ENCODE data around the gene FGD2.

The FGD2 gene

DNA sequence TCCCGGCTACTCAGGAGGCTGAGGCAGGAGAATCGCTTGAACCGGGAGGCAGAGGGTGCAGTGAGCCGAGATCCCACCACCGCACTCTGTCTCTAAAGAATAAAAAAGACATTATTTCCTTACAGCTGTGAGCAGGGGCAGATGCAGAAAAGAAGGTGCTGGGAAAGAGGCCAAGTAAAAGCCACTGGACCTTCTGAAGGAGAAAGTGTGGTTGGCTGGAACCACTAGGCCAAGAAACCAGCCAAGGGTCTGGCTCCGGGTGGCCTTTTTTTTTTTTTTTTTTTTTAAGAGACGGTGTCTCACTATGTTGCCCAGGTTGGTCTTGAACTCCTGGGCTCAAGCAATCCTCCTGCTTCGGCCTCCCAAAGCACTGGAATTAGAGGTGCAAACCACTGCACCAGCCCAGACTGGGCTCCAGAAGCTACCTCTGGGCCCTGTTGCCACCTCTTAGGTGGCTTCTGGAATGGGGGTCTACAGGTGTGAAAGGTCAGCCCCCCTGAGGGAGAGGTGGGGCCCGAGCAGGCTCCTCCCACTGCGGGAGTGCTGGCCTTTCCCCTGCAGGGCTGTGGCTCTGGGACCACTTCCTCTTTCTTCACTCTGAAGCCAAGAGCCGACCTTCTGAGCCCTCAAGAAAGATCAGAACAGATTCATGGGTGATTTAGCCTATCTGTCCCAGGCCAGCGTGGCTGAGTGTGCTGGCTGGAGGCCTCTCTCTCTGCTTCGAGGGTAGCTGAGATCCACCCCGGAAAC is at the start of gene FGD2:
Gene FGD2 (plus strand): TSS at position 595 of the 750 bp plus-strand sequence. CDS start 163 bp downstream, outside the sequence.
- in situ Hi-C loops (cut with MboI; ENCODE audit: low sequenced_read_pairs) = loop anchor here (25.0 kb wide), 1 partner anchor 393 kb away; no protein-coding TSS in a partner anchor

GRCh38 chr6:36955671-36956445 is 49.6 kb upstream of the FGD2 start:
- in situ Hi-C loops (cut with MboI; ENCODE audit: low sequenced_read_pairs) = no loop called here

- in situ Hi-C loops (cut with MboI; ENCODE audit: low sequenced_read_pairs) = no loop called here
Observed at GRCh38 chr6:36956446-36956820, 49.0 kb upstream of the FGD2 start.

GRCh38 chr6:36957773-36958271 is 47.6 kb upstream of the FGD2 start:
- in situ Hi-C loops (cut with MboI; ENCODE audit: low sequenced_read_pairs) = no loop called here

GRCh38 chr6:36958775-36959554 is 46.5 kb upstream of the FGD2 start:
- in situ Hi-C loops (cut with MboI; ENCODE audit: low sequenced_read_pairs) = no loop called here

- in situ Hi-C loops (cut with MboI; ENCODE audit: low sequenced_read_pairs) = no loop called here
Observed at GRCh38 chr6:36959555-36960250, 45.8 kb upstream of the FGD2 start.

GRCh38 chr6:36961441-36962435 is 43.7 kb upstream of the FGD2 start:
- in situ Hi-C loops (cut with MboI; ENCODE audit: low sequenced_read_pairs) = no loop called here

DNA sequence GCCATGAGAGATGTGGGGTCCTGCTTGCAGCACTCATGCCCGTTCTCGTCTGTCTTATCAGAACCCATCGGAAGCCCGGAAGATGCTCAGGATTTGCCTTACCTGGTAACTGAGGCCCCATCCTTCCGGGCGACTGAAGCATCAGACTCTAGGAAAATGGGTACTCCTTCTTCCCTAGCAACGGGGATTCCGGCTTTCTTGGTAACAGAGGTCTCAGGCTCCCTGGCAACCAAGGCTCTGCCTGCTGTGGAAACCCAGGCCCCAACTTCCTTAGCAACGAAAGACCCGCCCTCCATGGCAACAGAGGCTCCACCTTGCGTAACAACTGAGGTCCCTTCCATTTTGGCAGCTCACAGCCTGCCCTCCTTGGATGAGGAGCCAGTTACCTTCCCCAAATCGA is 42.6 kb upstream of the FGD2 start:
- in situ Hi-C loops (cut with MboI; ENCODE audit: low sequenced_read_pairs) = no loop called here

DNA sequence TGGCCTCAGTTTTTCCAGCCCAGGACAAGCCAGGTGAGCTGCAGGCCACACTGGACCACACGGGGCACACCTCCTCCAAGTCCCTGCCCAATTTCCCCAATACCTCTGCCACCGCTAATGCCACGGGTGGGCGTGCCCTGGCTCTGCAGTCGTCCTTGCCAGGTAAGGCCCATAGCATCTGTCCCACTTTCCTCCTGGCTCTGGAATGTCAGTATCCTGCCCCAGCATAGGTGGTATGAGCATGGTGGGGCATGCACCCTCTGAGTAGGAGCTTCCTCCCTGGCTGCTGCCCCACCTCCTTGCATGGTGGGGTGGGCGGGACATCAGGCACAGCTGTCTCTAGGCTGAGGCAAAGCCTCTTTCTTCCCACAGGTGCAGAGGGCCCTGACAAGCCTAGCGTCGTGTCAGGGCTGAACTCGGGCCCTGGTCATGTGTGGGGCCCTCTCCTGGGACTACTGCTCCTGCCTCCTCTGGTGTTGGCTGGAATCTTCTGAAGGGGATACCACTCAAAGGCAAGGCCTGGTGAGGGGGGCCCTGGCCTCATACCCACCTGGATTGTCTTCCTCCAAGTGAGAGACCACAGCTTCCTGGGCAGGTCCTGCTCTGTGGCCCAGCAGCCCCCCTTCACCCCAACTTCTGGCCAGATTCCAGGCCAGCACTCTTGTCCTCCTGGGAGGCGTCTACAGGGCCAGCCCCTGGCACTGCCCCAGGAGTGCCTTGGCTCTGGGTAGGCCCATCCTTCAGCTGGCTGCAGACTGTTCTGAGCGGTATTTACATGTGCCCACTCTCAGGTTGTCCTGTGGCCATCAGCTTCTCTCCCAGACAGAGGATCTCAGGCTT is 41.8 kb upstream of the FGD2 start:
- in situ Hi-C loops (cut with MboI; ENCODE audit: low sequenced_read_pairs) = no loop called here

DNA sequence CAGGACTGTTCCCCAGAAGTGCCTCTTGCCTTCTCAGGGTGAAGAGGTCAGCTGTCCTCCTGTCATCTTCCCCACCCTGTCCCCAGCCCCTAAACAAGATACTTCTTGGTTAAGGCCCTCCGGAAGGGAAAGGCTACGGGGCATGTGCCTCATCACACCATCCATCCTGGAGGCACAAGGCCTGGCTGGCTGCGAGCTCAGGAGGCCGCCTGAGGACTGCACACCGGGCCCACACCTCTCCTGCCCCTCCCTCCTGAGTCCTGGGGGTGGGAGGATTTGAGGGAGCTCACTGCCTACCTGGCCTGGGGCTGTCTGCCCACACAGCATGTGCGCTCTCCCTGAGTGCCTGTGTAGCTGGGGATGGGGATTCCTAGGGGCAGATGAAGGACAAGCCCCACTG is 41.1 kb upstream of the FGD2 start:
- in situ Hi-C loops (cut with MboI; ENCODE audit: low sequenced_read_pairs) = no loop called here

- in situ Hi-C loops (cut with MboI; ENCODE audit: low sequenced_read_pairs) = no loop called here
Observed at GRCh38 chr6:36964908-36965307, 40.5 kb upstream of the FGD2 start.

GRCh38 chr6:36967301-36967700 is 38.2 kb upstream of the FGD2 start:
- in situ Hi-C loops (cut with MboI; ENCODE audit: low sequenced_read_pairs) = no loop called here

DNA sequence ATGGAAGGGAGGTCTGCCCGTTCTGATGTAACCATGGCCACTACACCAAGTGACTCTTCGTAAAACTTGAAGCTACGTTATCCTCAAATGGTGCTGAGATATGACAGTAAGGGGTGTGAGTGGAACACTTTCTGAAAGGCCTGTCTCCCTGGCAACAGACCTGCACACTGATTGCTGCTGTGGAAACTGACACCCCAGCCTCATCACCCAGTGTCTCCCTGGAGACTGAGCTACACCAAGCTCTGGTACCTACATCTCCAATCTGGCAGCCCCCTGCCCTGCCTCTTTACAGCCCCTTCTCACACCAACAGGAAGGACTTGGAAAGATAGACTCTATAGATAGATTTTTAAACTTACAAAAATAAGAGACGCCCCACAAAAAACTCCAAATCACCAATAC is 37.7 kb upstream of the FGD2 start:
- in situ Hi-C loops (cut with MboI; ENCODE audit: low sequenced_read_pairs) = no loop called here

- in situ Hi-C loops (cut with MboI; ENCODE audit: low sequenced_read_pairs) = no loop called here
Observed at GRCh38 chr6:36968266-36968977, 37.0 kb upstream of the FGD2 start.

GRCh38 chr6:36969240-36969691 is 36.2 kb upstream of the FGD2 start:
- in situ Hi-C loops (cut with MboI; ENCODE audit: low sequenced_read_pairs) = no loop called here

DNA sequence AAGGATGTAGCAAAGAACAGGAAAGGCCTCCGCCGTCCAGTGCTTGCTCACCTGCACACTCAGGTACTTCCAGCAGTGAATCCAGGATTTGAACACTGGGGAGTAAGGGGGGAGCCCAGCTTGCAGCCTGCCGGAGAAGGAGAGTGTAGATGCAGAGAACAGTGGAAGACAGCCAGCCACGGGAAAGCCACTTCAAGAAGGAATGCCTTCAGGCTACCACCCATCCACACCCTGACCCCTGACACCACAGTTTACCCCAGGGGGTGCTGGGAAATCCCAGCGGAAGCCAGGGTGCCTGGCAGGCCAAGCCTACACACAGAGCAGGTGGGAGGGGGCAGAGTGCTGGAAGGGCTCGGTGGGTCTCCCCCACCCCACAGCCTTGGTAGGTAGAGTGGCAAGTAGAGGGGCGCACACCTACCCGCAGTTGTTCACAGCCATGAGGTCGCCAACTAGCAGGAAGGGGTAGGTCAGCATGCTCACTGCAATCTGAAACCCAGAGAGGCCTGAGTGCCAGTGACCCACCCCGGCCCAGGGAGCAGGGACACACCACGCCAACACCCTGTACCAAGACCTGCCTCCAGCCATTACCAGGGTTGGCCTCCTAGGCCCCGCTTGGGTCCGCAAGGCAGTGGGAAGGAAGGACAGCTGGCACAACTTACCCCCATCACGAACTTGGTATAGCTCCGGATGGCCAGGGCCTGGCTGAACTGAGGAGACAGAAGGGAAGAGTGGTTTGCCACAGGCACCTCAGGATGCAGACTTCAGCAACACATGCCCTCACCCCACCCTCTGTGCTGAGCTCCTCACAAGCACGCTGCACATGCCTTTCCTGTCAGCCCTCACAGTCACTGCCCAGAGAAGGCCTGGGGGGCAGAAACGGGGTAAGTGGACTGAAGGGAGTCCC is 35.2 kb upstream of the FGD2 start:
- in situ Hi-C loops (cut with MboI; ENCODE audit: low sequenced_read_pairs) = no loop called here

Data from HL-60/S4 treated with retinoic acid at 250 ng/mL for 4 days and 3 days (cell line).